Kidney (tissue), 14 donors: ENCODE results near the gene CTNNA2. TPM values are rescaled to one million over a fixed set of nuclear protein-coding genes. Genes with fewer than 3 reads are reported as not detected.

Experiments
- DNase-seq, 5 donors: peaks; one replicate each; pipeline ENCODE4 v3.0.0-alpha.2; 2013 to 2020
- FAIRE-seq: peaks from 2 replicates; lab custom pipeline; 2012; peaks lifted over from hg19 to GRCh38; lab: Jason Lieb, UNC
- H3K27ac ChIP-seq, 2 donors: one replicate each; pipeline ENCODE4 v1.7.0; 2013; ENCODE audit warnings: low read depth in 2 of 2, low read length in 2 of 2, inconsistent platforms in 1 of 2
- H3K27me3 ChIP-seq: one replicate; pipeline ENCODE4 v1.7.1; 2013; ENCODE audit warnings: low read length, inconsistent platforms; ENCODE audit not compliant: control insufficient read depth, insufficient read depth
- H3K36me3 ChIP-seq, 3 donors: one replicate each; pipeline versions ENCODE4 v1.7.0 to v1.7.1; 2013; ENCODE audit warnings: low read length in 3 of 3, control low read depth in 1 of 3, inconsistent platforms in 1 of 3; ENCODE audit not compliant: insufficient read depth in 3 of 3, control insufficient read depth in 2 of 3
- H3K4me1 ChIP-seq, 3 donors: one replicate each; pipeline versions ENCODE4 v1.7.0 to v1.7.1; 2013; ENCODE audit warnings: low read length in 3 of 3, inconsistent platforms in 1 of 3, low read depth in 1 of 3; ENCODE audit not compliant: control insufficient read depth in 2 of 3, insufficient read depth in 2 of 3
- H3K4me3 ChIP-seq, 3 donors: one replicate each; pipeline versions ENCODE4 v1.7.0 to v1.8.1; 2013; ENCODE audit warnings: low read length in 3 of 3, control low read depth in 1 of 3, inconsistent platforms in 1 of 3
- H3K9ac ChIP-seq, 3 donors: one replicate each; pipeline versions ENCODE4 v1.7.0 to v1.7.1; 2013; ENCODE audit warnings: low read length in 3 of 3, control low read depth in 1 of 3, inconsistent platforms in 1 of 3
- H3K9me3 ChIP-seq, 3 donors: one replicate each; pipeline versions ENCODE4 v1.7.0 to v1.7.1; 2013; ENCODE audit warnings: low read length in 3 of 3, control low read depth in 1 of 3, inconsistent platforms in 1 of 3; ENCODE audit not compliant: control insufficient read depth in 2 of 3, insufficient read depth in 1 of 3
- intact Hi-C: fragments of 100-400 bp; cut with DNase I; formaldehyde crosslinking; loops from one replicate; pipeline ENCODE4 v1.11.1; 2022
- polyA plus RNA-seq: library from polyadenylated mRNA; stranded (reverse); fragments of 350-450 nt; fragmentation: Illumina TruSeq; extraction: RNeasy Lipid Tissue Mini Kit (QIAGEN cat#74804); gene quantifications from one replicate; pipeline ENCODE4 v1.2.3, GENCODE V29; 2014; ENCODE audit warnings: low read depth, low replicate concordance; ENCODE audit not compliant: insufficient read depth
- total RNA-seq: library from RNA; stranded (reverse); fragmentation: NEBNext Ultra II Directional; extraction: Animal tissue kit (Norgen Biotek cat#: 25700); gene quantifications from one replicate; pipeline ENCODE4 v1.2.1, GENCODE V29; 2021
- TF ChIP-seq, protein P1 (sequence below): IDR thresholded peaks from 3 replicates; pipeline ENCODE4 v1.5.1; 2012; ENCODE audit warnings: mild to moderate bottlenecking, moderate library complexity, borderline replicate concordance; ENCODE audit not compliant: insufficient read depth; ENCODE audit errors: extremely low read depth
- donor health status: control.
- donor health status: control.
- donor health status: control.
- donor health status: control.
- donor health status: control.
- donor health status: DM: yes; HTN: yes; CAD: no.
- donor health status: Normal renal cell carcinoma (clear cell type).

The CTNNA2 gene
- total and polyA plus RNA-seq, 2 donors from 2014 or later, result 0.47 TPM; not detected in 1

DNA sequence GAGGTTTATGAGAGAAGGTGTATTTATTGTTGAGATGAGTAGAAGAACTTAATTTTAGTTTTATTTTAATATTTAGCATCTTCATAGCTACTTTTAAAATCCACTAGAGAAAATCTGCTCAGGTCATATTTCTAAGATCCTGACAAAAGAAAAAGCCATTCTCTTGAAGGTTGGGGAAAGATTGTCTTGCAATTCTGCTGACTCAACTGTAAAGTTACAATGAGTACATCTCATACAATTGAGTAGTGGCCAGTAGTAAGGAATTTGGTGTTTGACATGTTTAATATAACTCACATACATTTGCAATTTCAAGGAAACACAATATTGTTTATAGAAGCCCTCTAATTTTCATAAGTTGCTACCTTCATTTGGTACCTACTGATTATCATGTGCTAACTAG lies 447.2 kb downstream of the CTNNA2 start:
- no peak for DNase-seq
- Histone ChIP-seq H3K27ac (no peak overlapping the region), H3K4me1 (no peaks in the 10 kb centered on the region), H3K36me3 (no peaks in the 10 kb centered on the region), H3K27me3 (no peaks in the 10 kb centered on the region), H3K9ac (no peak overlapping the region), H3K4me3 (no peak overlapping the region), H3K9me3 (no peaks in the 10 kb centered on the region)
- TF ChIP-seq, protein P1, sequence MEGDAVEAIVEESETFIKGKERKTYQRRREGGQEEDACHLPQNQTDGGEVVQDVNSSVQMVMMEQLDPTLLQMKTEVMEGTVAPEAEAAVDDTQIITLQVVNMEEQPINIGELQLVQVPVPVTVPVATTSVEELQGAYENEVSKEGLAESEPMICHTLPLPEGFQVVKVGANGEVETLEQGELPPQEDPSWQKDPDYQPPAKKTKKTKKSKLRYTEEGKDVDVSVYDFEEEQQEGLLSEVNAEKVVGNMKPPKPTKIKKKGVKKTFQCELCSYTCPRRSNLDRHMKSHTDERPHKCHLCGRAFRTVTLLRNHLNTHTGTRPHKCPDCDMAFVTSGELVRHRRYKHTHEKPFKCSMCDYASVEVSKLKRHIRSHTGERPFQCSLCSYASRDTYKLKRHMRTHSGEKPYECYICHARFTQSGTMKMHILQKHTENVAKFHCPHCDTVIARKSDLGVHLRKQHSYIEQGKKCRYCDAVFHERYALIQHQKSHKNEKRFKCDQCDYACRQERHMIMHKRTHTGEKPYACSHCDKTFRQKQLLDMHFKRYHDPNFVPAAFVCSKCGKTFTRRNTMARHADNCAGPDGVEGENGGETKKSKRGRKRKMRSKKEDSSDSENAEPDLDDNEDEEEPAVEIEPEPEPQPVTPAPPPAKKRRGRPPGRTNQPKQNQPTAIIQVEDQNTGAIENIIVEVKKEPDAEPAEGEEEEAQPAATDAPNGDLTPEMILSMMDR, result no peak
- intact Hi-C loops, result no loop called here
- no peak for FAIRE-seq

DNA sequence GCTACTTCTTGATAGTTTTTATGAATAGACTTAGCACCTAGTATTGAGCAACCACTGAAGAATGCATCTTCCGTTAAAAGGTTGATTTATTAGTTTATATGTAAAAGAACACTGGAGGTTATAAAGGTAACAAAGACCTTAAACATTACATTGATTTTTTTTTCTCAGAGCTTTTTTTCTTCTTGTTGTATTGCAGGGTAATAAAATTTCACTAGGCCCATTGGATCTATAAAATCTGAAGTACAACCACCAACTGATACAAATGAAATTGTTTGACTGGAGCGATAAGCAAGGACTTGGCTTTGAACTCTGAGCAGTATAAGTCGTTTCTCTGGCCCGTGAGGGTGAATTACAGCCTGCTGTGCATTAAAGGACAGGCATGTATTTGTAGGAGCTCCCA lies 447.7 kb downstream of the CTNNA2 start:
- TF ChIP-seq, protein P1, result no peak
- H3K4me1 ChIP-seq, result no peaks in the 10 kb centered on the region
- no peak overlapping the region for H3K9ac ChIP-seq
- no peak for FAIRE-seq
- no peaks in the 10 kb centered on the region for H3K9me3 ChIP-seq
- DNase-seq, result no peak
- no peaks in the 10 kb centered on the region for H3K36me3 ChIP-seq
- no peaks in the 10 kb centered on the region for H3K27me3 ChIP-seq
- no peak overlapping the region for H3K27ac ChIP-seq
- no peak overlapping the region for H3K4me3 ChIP-seq
- intact Hi-C loops, result no loop called here

DNA sequence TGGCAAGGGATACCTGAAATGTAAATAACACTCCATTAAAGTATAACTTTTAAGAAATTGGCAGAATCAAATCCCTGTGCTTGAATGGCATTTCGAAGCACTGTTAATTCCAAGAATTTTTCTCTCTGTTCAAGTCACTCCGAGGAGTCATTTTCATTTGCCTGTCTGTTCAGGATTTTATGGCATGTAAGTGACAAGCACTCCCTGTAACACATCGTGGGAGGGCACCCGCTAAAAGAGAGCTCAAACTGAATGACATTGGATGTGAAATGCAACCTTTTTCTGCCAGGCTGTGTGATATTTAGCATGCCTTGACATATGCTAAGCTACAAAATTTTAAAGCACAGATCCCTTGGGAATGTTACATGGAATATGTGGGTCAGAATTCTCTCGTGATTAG lies 452.1 kb downstream of the CTNNA2 start:
- Histone ChIP-seq H3K9me3 (no peaks in the 10 kb centered on the region), H3K27me3 (no peaks in the 10 kb centered on the region), H3K9ac (no peak overlapping the region), H3K36me3 (no peaks in the 10 kb centered on the region), H3K27ac (no peak overlapping the region), H3K4me1 (no peaks in the 10 kb centered on the region), H3K4me3 (no peak overlapping the region)
- FAIRE-seq (no peak), DNase-seq (peak in 2 of 5 donors; percentile 25 to 37)
- intact Hi-C loops, result no loop called here
- TF ChIP-seq, protein P1, result no peak

DNA sequence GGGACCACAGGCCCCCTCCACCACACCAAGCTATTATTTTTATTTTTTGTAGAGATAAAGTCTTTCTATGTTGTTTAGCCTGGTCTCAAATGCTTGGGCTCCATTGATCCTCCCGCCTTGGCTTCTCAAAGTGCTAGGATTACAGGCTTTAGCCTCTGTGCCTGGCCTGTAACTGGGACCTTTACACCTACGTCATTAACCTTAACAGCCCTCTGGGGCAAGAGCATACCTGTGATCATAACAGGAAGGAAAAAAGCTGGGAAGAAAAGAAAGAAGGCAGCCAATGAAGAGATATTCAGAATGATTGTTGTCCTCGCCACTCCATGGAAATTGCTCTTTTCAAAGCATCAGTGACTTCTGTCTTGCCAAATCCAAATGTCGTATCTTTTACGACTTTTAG lies 453.5 kb downstream of the CTNNA2 start:
- no peak overlapping the region for H3K9ac ChIP-seq
- no peaks in the 10 kb centered on the region for H3K4me1 ChIP-seq
- no peaks in the 10 kb centered on the region for H3K27me3 ChIP-seq
- intact Hi-C loops, result no loop called here
- no peaks in the 10 kb centered on the region for H3K9me3 ChIP-seq
- H3K4me3 ChIP-seq, result no peak overlapping the region
- no peak for FAIRE-seq
- H3K27ac ChIP-seq, result no peak overlapping the region
- no peaks in the 10 kb centered on the region for H3K36me3 ChIP-seq
- no peak for DNase-seq
- TF ChIP-seq, protein P1, result no peak
